ENCODE measurements around the gene JOSD2. TPM values are rescaled to one million over a fixed set of nuclear protein-coding genes. Genes with fewer than 3 reads are reported as not detected.

The JOSD2 gene
- total RNA-seq, 1 experiment from 2014 or later, result 5.4 TPM

GRCh38 chr19:50546527-50547221 lies 35.7 kb upstream of the JOSD2 start:
- H3K79me1 ChIP-seq (ENCODE audit: insufficient read depth, low read depth, low read length, poor library complexity, severe bottlenecking), result no peaks in the 10 kb centered on the region
- H4K8ac ChIP-seq (replicated peaks; ENCODE audit: insufficient read length, low read depth, low read length), result no peak overlapping the region
- no peak overlapping the region for H3K56ac ChIP-seq (ENCODE audit: insufficient read length, low read depth, low read length)
- H3K9me3 ChIP-seq (ENCODE audit: control insufficient read depth, low read depth, low read length), result no peaks in the 10 kb centered on the region
- H4K91ac ChIP-seq (ENCODE audit: insufficient read length, low read depth, low read length), result no peak overlapping the region
- no peak overlapping the region for H3K18ac ChIP-seq (ENCODE audit: insufficient read length, low read depth, low read length)
- Mint-ChIP-seq H3K27me3 (ENCODE audit: low read depth) (peaks cover 34% of the 10 kb centered on the region), H3K27ac (peak overlapping the region in 1 of 3 experiments; percentile 86; a peak in 3 of 7 replicates), H3K4me3 (peak overlapping the region in 1 of 2 experiments; percentile 21; a peak in 1 of 5 replicates), H3K9me3 (no peaks in the 10 kb centered on the region; a peak in 1 of 5 replicates), H3K36me3 (ENCODE audit: insufficient read depth in 1 of 3, low read depth in 3 of 3) (peaks cover 0 to 3% (median 0%) of the 10 kb centered on the region in 3 experiments; a peak in 1 of 7 replicates), H3K4me1 (peaks cover 4 to 36% of the 10 kb centered on the region in 2 experiments)
- no peak overlapping the region for H4K5ac ChIP-seq (ENCODE audit: insufficient read length, low read depth, low read length)
- H2BK12ac ChIP-seq (ENCODE audit: insufficient read length, low read depth, low read length), result no peak overlapping the region
- H3K23ac ChIP-seq (ENCODE audit: insufficient read length, low read depth, low read length), result no peak overlapping the region
- H3T11ph ChIP-seq (ENCODE audit: low read length), result no peak overlapping the region
- no peak overlapping the region for H3K27ac ChIP-seq (ENCODE audit: insufficient read length, low read depth, low read length)
- no peak overlapping the region for H3K4ac ChIP-seq (ENCODE audit: low read depth, low read length)
- H2AFZ ChIP-seq (ENCODE audit: low read length), result no peak overlapping the region
- WGBS (ENCODE audit: extremely low coverage, insufficient read length, low lambda C conversion rate), result no CpG with 5 or more reads among the region's 29 CpGs
- TF ChIP-seq CTCF (conservative IDR thresholded peaks at IDR 0.05), result no peak
- H2BK15ac ChIP-seq (ENCODE audit: low read depth, low read length), result no peak overlapping the region
- no peak overlapping the region for H2BK5ac ChIP-seq (ENCODE audit: insufficient read length, low read length)
- no peaks in the 10 kb centered on the region for H3K4me1 ChIP-seq (ENCODE audit: insufficient read depth, low read length)
- no peak overlapping the region for H3K9ac ChIP-seq (ENCODE audit: extremely low read depth, insufficient read length, low read length)
- H4K20me1 ChIP-seq (ENCODE audit: control insufficient read depth, insufficient read depth, insufficient read length), result no peaks in the 10 kb centered on the region
- H3K79me2 ChIP-seq (ENCODE audit: insufficient read depth, low read length), result no peaks in the 10 kb centered on the region
- no peaks in the 10 kb centered on the region for H3K27me3 ChIP-seq (ENCODE audit: insufficient read depth, low read length)
- no peak overlapping the region for H3K4me2 ChIP-seq (ENCODE audit: insufficient read depth, insufficient read length, low read length)
- no peak overlapping the region for H2BK20ac ChIP-seq (ENCODE audit: low read depth, low read length, poor library complexity, severe bottlenecking)
- no peak overlapping the region for H3K14ac ChIP-seq (ENCODE audit: insufficient read depth, low read length)
- no peaks in the 10 kb centered on the region for H3K23me2 ChIP-seq (ENCODE audit: insufficient read length, low read depth, low read length, poor library complexity, severe bottlenecking)
- H2BK120ac ChIP-seq (ENCODE audit: low read depth, low read length, poor library complexity, severe bottlenecking), result no peak overlapping the region
- H2AK5ac ChIP-seq (ENCODE audit: insufficient read length, low read length), result no peak overlapping the region
- DNase-seq, result no peak

All from H9 (cell line).